Stimulated activated naive CD8-positive, alpha-beta T cell treated with anti-CD3 and anti-CD28 coated beads, Interleukin-15, Interleukin-2, amounts not matched to agents 100 U/mL and 50 U/mL, for 24 hours (primary cell): Measurements from ENCODE around the gene PBX4.
"Not testable (repeated sequence)": the region's sequence is repeated elsewhere in the genome, so short reads cannot be mapped to it uniquely, and the experiment has no call there.

Source experiments
- ATAC-seq: fragments of 150-1000 bp; cut with Tn5 transposase; one replicate; pipeline ENCODE4 v1.10.0; 2021
- DNase-seq: peaks from one replicate; pipeline ENCODE4 v3.0.0; 2021

PBX4 gene

GRCh38 chr19:19618219-19619051 lies at the start of gene PBX4:
Gene PBX4, minus strand, starts transcription at chr19:19618687. Its CDS starts 58 bp downstream, at chr19:19618629.
- ATAC-seq (peak; percentile 94), DNase-seq (peak; percentile 99)

GRCh38 chr19:19665420-19665948 lies 47.0 kb upstream of the PBX4 start:
- ATAC-seq, DNase-seq: not testable (repeated sequence)

GRCh38 chr19:19663256-19664120 lies 45.0 kb upstream of the PBX4 start, which contains the start of gene ATP13A1:
Gene ATP13A1, minus strand, starts transcription at chr19:19663676. Its CDS starts 10 bp downstream, at chr19:19663666.
- DNase-seq, result peak; percentile 91
- ATAC-seq, result peak; percentile 80

GRCh38 chr19:19662871-19663255 lies 44.4 kb upstream of the PBX4 start:
- DNase-seq, result no peak
- ATAC-seq, result no peak

- ATAC-seq (no peak), DNase-seq (no peak)
These were observed 43.9 kb upstream of the PBX4 start for GRCh38 chr19:19662344-19662743.

GRCh38 chr19:19661675-19662251 lies 43.3 kb upstream of the PBX4 start:
- DNase-seq (peak; percentile 35), ATAC-seq (peak; percentile 20)

- DNase-seq (no peak), ATAC-seq (no peak)
These were observed 42.7 kb upstream of the PBX4 start for GRCh38 chr19:19661141-19661674.

- ATAC-seq (no peak), DNase-seq (no peak)
These were observed 41.3 kb upstream of the PBX4 start for GRCh38 chr19:19659646-19660245.

GRCh38 chr19:19657397-19657783 lies 38.9 kb upstream of the PBX4 start:
- DNase-seq (no peak), ATAC-seq (no peak)

GRCh38 chr19:19656451-19657396 lies 38.2 kb upstream of the PBX4 start:
- DNase-seq, result no peak
- no peak for ATAC-seq

GRCh38 chr19:19655641-19656343 lies 37.3 kb upstream of the PBX4 start:
- DNase-seq (no peak), ATAC-seq (no peak)

GRCh38 chr19:19655051-19655594 lies 36.6 kb upstream of the PBX4 start:
- DNase-seq (no peak), ATAC-seq (no peak)

GRCh38 chr19:19654441-19654840 lies 36.0 kb upstream of the PBX4 start:
- ATAC-seq, result no peak
- no peak for DNase-seq

GRCh38 chr19:19653597-19654147 lies 35.2 kb upstream of the PBX4 start:
- ATAC-seq (no peak), DNase-seq (no peak)

GRCh38 chr19:19652482-19653295 lies 34.2 kb upstream of the PBX4 start:
- no peak for DNase-seq
- no peak for ATAC-seq

- ATAC-seq, result no peak
- DNase-seq, result no peak
These were observed 32.6 kb upstream of the PBX4 start for GRCh38 chr19:19651076-19651475.

GRCh38 chr19:19650331-19650730 lies 31.8 kb upstream of the PBX4 start:
- ATAC-seq (no peak), DNase-seq (no peak)

- no peak for ATAC-seq
- DNase-seq, result no peak
These were observed 31.1 kb upstream of the PBX4 start for GRCh38 chr19:19649580-19649995.
